ENCODE data around the gene BST1. TPM values are rescaled to one million over a fixed set of nuclear protein-coding genes. Genes with fewer than 3 reads are reported as not detected.

The BST1 gene
- total RNA-seq, 2 experiments from 2014 or later: 0.38 to 0.44 TPM

GRCh38 chr4:15765391-15765790 is 62.5 kb downstream of the BST1 start:
- POLR2A ChIA-PET: interaction anchor here (1.9 kb wide), 1 partner anchor 9 kb away, joined by 10 read pairs; no protein-coding TSS in a partner anchor
- CTCF ChIA-PET: interaction anchor here (1.1 to 2.0 kb wide), 2 partner anchors 8 to 18 kb away, joined by 3 to 12 read pairs; no protein-coding TSS in a partner anchor

GRCh38 chr4:15765910-15766697 is 63.2 kb downstream of the BST1 start:
- ChIA-PET CTCF (interaction anchor here (0.7 to 2.0 kb wide), 3 partner anchors 9 to 17 kb away, joined by 3 to 12 read pairs (median 5); no protein-coding TSS in a partner anchor), POLR2A (interaction anchor here (1.2 to 1.9 kb wide), 3 partner anchors 10 to 27 kb away, joined by 3 to 10 read pairs (median 5); no protein-coding TSS in a partner anchor)

GRCh38 chr4:15766821-15767220 is 64.0 kb downstream of the BST1 start:
- ChIA-PET POLR2A (interaction anchor here (0.6 to 1.9 kb wide), 5 partner anchors 10 to 1847 kb away, joined by 3 to 12 read pairs (median 5); no protein-coding TSS in a partner anchor), CTCF (interaction anchor here (0.6 to 2.0 kb wide), 4 partner anchors 10 to 746 kb away, joined by 3 to 12 read pairs (median 4); no protein-coding TSS in a partner anchor)

- CTCF ChIA-PET: interaction anchor here (1.5 kb wide), 1 partner anchor 13 kb away, joined by 5 read pairs; no protein-coding TSS in a partner anchor
These were observed 66.3 kb downstream of the BST1 start for GRCh38 chr4:15769202-15769601.

GRCh38 chr4:15771216-15772058 is 68.6 kb downstream of the BST1 start:
- CTCF ChIA-PET: interaction anchor here (0.8 to 1.2 kb wide), 3 partner anchors 10 to 12 kb away, joined by 3 to 6 read pairs (median 3); no protein-coding TSS in a partner anchor
- POLR2A ChIA-PET: no interaction called here

More at GRCh38 chr4:15769202-15769601, 66.3 kb downstream of the BST1 start:
- POLR2A ChIA-PET: no interaction called here

- CTCF ChIA-PET: interaction anchor here (0.9 to 1.1 kb wide), 3 partner anchors 18 to 31 kb away, joined by 3 to 5 read pairs (median 3); no protein-coding TSS in a partner anchor
- POLR2A ChIA-PET: no interaction called here
These were observed 71.2 kb downstream of the BST1 start for GRCh38 chr4:15774020-15774420.

- POLR2A ChIA-PET: no interaction called here
- CTCF ChIA-PET: interaction anchor here (0.6 kb wide), 1 partner anchor 17 kb away, joined by 3 read pairs; no protein-coding TSS in a partner anchor
These were observed 74.2 kb downstream of the BST1 start for GRCh38 chr4:15776871-15777648.

GRCh38 chr4:15777697-15778288 is 74.9 kb downstream of the BST1 start:
- ChIA-PET CTCF (no interaction called here), POLR2A (no interaction called here)

- CTCF ChIA-PET: no interaction called here
- POLR2A ChIA-PET: interaction anchor here (0.6 kb wide), 1 partner anchor 296 kb away, joined by 3 read pairs; no protein-coding TSS in a partner anchor
These were observed 75.7 kb downstream of the BST1 start, which contains the start of gene CD38 for GRCh38 chr4:15778289-15779241. Gene CD38 (plus strand): TSS chr4:15778328. CDS start chr4:15778415, 87 bp downstream.

- ChIA-PET CTCF (interaction anchor here (1.1 to 1.2 kb wide), 3 partner anchors 23 to 41 kb away, joined by 3 to 5 read pairs (median 4); no protein-coding TSS in a partner anchor), POLR2A (no interaction called here)
These were observed 76.4 kb downstream of the BST1 start for GRCh38 chr4:15779306-15779705.

GRCh38 chr4:15779809-15780208 is 76.9 kb downstream of the BST1 start:
- ChIA-PET POLR2A (interaction anchor here (0.6 kb wide), 1 partner anchor 41 kb away, joined by 6 read pairs; no protein-coding TSS in a partner anchor), CTCF (interaction anchor here (0.7 to 1.2 kb wide), 4 partner anchors 24 to 72 kb away, joined by 3 to 5 read pairs (median 4); no protein-coding TSS in a partner anchor)

- ChIA-PET CTCF (interaction anchor here (1.0 kb wide), 2 partner anchors 10 to 24 kb away, joined by 3 read pairs; no protein-coding TSS in a partner anchor), POLR2A (interaction anchor here (0.8 to 1.0 kb wide), 2 partner anchors 15 to 26 kb away, joined by 3 to 4 read pairs; no protein-coding TSS in a partner anchor)
These were observed 78.7 kb downstream of the BST1 start for GRCh38 chr4:15781427-15782095.

Measured in activated CD8-positive, alpha-beta memory T cell treated with anti-CD3 and anti-CD28 coated beads for 36 hours (primary cell).